ENCODE data around the gene FRAS1. TPM values are rescaled to one million over a fixed set of nuclear protein-coding genes. Genes with fewer than 3 reads are reported as not detected.

The FRAS1 gene
- total RNA-seq, 2 experiments from 2014 or later, result not detected

- Histone ChIP-seq H3K4me1 (ENCODE audit: insufficient read depth, low read length) (no peaks in the 10 kb centered on the region), H3K36me3 (ENCODE audit: insufficient read depth, low read length) (no peaks in the 10 kb centered on the region), H3K27ac (ENCODE audit: low read depth in 1 of 2, low read length in 2 of 2) (no peak overlapping the region), H3K9me3 (ENCODE audit: control insufficient read depth in 1 of 2, insufficient read depth in 1 of 2, low read length in 2 of 2) (no peaks in the 10 kb centered on the region), H3K27me3 (ENCODE audit: control insufficient read depth in 1 of 2, insufficient read depth in 2 of 2, low read length in 2 of 2) (peaks cover 0 to 3% of the 10 kb centered on the region in 2 experiments), H3K4me3 (ENCODE audit: low read length) (no peak overlapping the region)
- ATAC-seq (ENCODE audit: poor library complexity) (no peak), DNase-seq (no peak)
- ChIA-PET CTCF (no interaction called here), POLR2A (no interaction called here)
- Mint-ChIP-seq H3K27me3 (peaks cover 7% of the 10 kb centered on the region), H3K27ac (no peak overlapping the region), H3K36me3 (ENCODE audit: low read depth) (no peaks in the 10 kb centered on the region), H3K9me3 (no peaks in the 10 kb centered on the region), H3K4me3 (no peak overlapping the region), H3K4me1 (ENCODE audit: low read depth) (no peaks in the 10 kb centered on the region)
- intact Hi-C loops (cut with DNase I, micrococcal nuclease), result no loop called here
- no peak for TF ChIP-seq CTCF (IDR thresholded peaks at IDR 0.05)
Measured at GRCh38 chr4:78167510-78167909, 110.4 kb downstream of the FRAS1 start.

GRCh38 chr4:78168029-78168428 is 110.9 kb downstream of the FRAS1 start:
- POLR2A ChIA-PET, result no interaction called here
- DNase-seq (no peak), ATAC-seq (ENCODE audit: poor library complexity) (no peak)
- no peaks in the 10 kb centered on the region for H3K9me3 ChIP-seq (ENCODE audit: control insufficient read depth in 1 of 2, insufficient read depth in 1 of 2, low read length in 2 of 2)
- H3K4me1 ChIP-seq (ENCODE audit: insufficient read depth, low read length), result no peaks in the 10 kb centered on the region
- peaks cover 7% of the 10 kb centered on the region for H3K27me3 Mint-ChIP-seq
- H3K27ac ChIP-seq (ENCODE audit: low read depth in 1 of 2, low read length in 2 of 2), result no peak overlapping the region
- no peaks in the 10 kb centered on the region for H3K4me1 Mint-ChIP-seq (ENCODE audit: low read depth)
- H3K27ac Mint-ChIP-seq, result no peak overlapping the region
- no peaks in the 10 kb centered on the region for H3K9me3 Mint-ChIP-seq
- no peak overlapping the region for H3K4me3 ChIP-seq (ENCODE audit: low read length)
- CTCF ChIA-PET, result no interaction called here
- H3K36me3 ChIP-seq (ENCODE audit: insufficient read depth, low read length), result no peaks in the 10 kb centered on the region
- no peak overlapping the region for H3K4me3 Mint-ChIP-seq
- intact Hi-C loops (cut with DNase I, micrococcal nuclease), result no loop called here
- H3K27me3 ChIP-seq (ENCODE audit: control insufficient read depth in 1 of 2, insufficient read depth in 2 of 2, low read length in 2 of 2), result no peaks in the 10 kb centered on the region
- no peak for TF ChIP-seq CTCF (IDR thresholded peaks at IDR 0.05)
- H3K36me3 Mint-ChIP-seq (ENCODE audit: low read depth), result no peaks in the 10 kb centered on the region

GRCh38 chr4:78169728-78170127 is 112.6 kb downstream of the FRAS1 start:
- Mint-ChIP-seq H3K36me3 (ENCODE audit: low read depth) (no peaks in the 10 kb centered on the region), H3K27ac (no peak overlapping the region), H3K4me1 (ENCODE audit: low read depth) (no peaks in the 10 kb centered on the region), H3K27me3 (peaks cover 11% of the 10 kb centered on the region), H3K9me3 (no peaks in the 10 kb centered on the region), H3K4me3 (no peak overlapping the region)
- ATAC-seq (ENCODE audit: poor library complexity), result no peak
- POLR2A ChIA-PET, result interaction anchor here (0.7 kb wide), 2 partner anchors 504 to 1090 kb away, joined by 3 read pairs; no protein-coding TSS in a partner anchor
- H3K9me3 ChIP-seq (ENCODE audit: control insufficient read depth in 1 of 2, insufficient read depth in 1 of 2, low read length in 2 of 2), result no peaks in the 10 kb centered on the region
- H3K4me3 ChIP-seq (ENCODE audit: low read length), result no peak overlapping the region
- TF ChIP-seq CTCF (IDR thresholded peaks at IDR 0.05), result no peak
- no peaks in the 10 kb centered on the region for H3K36me3 ChIP-seq (ENCODE audit: insufficient read depth, low read length)
- CTCF ChIA-PET, result no interaction called here
- no peaks in the 10 kb centered on the region for H3K4me1 ChIP-seq (ENCODE audit: insufficient read depth, low read length)
- H3K27me3 ChIP-seq (ENCODE audit: control insufficient read depth in 1 of 2, insufficient read depth in 2 of 2, low read length in 2 of 2), result no peaks in the 10 kb centered on the region
- intact Hi-C loops (cut with DNase I, micrococcal nuclease), result no loop called here
- DNase-seq, result no peak
- no peak overlapping the region for H3K27ac ChIP-seq (ENCODE audit: low read depth in 1 of 2, low read length in 2 of 2)

Measured in CD4-positive, alpha-beta T cell (primary cell).